Suprapubic skin (tissue), 4 donors: ENCODE data around the gene ARSG. TPM values are rescaled to one million over a fixed set of nuclear protein-coding genes. Genes with fewer than 3 reads are reported as not detected.

ENCODE experiments used
- DNase-seq, 2 donors: peaks; one replicate each; pipeline ENCODE4 v3.0.0-alpha.2; 2019; ENCODE audit warnings: low spot score in 2 of 2
- H3K27ac ChIP-seq: fragments of 200-600 bp; sonication (generic); one replicate; pipeline ENCODE4 v1.5.1; 2019
- H3K27me3 ChIP-seq: fragments of 200-600 bp; sonication (generic); one replicate; pipeline ENCODE4 v1.5.1; 2019
- H3K36me3 ChIP-seq: fragments of 200-600 bp; sonication (generic); one replicate; pipeline ENCODE4 v1.5.1; 2019
- H3K4me1 ChIP-seq: fragments of 200-600 bp; sonication (generic); one replicate; pipeline ENCODE4 v1.5.1; 2019
- H3K4me3 ChIP-seq: fragments of 200-600 bp; sonication (generic); one replicate; pipeline ENCODE4 v1.5.1; 2019; ENCODE audit warnings: mild to moderate bottlenecking
- H3K9me3 ChIP-seq: fragments of 200-600 bp; sonication (generic); one replicate; pipeline ENCODE4 v1.5.1; 2019
- CTCF ChIP-seq, 2 donors: fragments of 200-600 bp in 1 of 2; fragments of 450-650 bp in 1 of 2; sonication (generic) in 1 of 2; IDR thresholded peaks; one replicate each; pipeline ENCODE4 v1.5.1; 2016 to 2019; ENCODE audit warnings: antibody characterized with exemption in 2 of 2, mild to moderate bottlenecking in 1 of 2, moderate library complexity in 1 of 2
- EP300 ChIP-seq: sonication (generic); formaldehyde crosslinking; IDR thresholded peaks from one replicate; pipeline ENCODE4 v1.6.1; 2017; ENCODE audit warnings: antibody characterized with exemption
- POLR2A ChIP-seq, 2 donors: fragments of 450-650 bp; IDR thresholded peaks; one replicate each; pipeline ENCODE4 v1.6.1; 2017; ENCODE audit warnings: antibody characterized with exemption in 2 of 2, mild to moderate bottlenecking in 2 of 2, moderate library complexity in 2 of 2
- POLR2AphosphoS5 ChIP-seq, 3 donors: sonication (generic); formaldehyde crosslinking; IDR thresholded peaks; one replicate each; pipeline ENCODE4 v1.6.1; 2017; ENCODE audit warnings: antibody characterized with exemption in 3 of 3
- WGBS: methylation state at CpG from one replicate; pipeline ENCODE4 v1.1.5; 2018; 5-methylcytosine and 5-hydroxymethylcytosine counted together
- total RNA-seq, 4 donors: library from RNA; depleted of rRNA; stranded (reverse); fragments of >200 nt; gene quantifications; one replicate each; pipeline ENCODE4 v1.1.0, GENCODE V29; 2016

Gene ARSG
- total RNA-seq, 4 donors from 2014 or later, result 7.7 to 12.7 (median 10.7) TPM

DNA sequence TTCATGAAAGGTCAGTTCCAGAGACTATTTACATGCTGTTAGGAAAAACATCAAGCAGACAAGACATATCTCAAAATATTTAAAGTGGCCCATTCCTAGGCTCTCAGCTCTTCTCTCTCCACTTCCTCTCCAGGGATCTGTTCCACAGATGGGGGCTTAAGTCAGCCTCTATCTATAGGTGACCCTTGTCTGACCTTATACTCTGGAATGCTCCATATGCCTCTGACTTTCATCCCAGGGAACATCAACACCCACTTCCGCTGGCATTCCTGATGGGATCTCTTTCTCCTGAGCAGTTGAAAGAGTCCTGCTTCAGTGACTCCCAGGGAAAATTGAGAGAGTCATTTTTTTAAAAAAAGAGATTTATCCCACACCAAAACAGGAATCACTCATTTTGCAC lies 177.5 kb downstream of the ARSG start:
- H3K4me1 ChIP-seq, result peaks cover 5% of the 10 kb centered on the region
- H3K27ac ChIP-seq, result no peak overlapping the region
- no peaks in the 10 kb centered on the region for H3K36me3 ChIP-seq
- TF ChIP-seq EP300 (no peak), CTCF (IDR thresholded peaks at IDR 0.05) (no peak), POLR2A (IDR thresholded peaks at IDR 0.05) (no peak), POLR2AphosphoS5 (IDR thresholded peaks at IDR 0.05) (no peak)
- H3K4me3 ChIP-seq, result no peak overlapping the region
- WGBS, result 87% methylated on average over 1 of the region's 1 CpG
- no peaks in the 10 kb centered on the region for H3K27me3 ChIP-seq
- no peak for DNase-seq
- H3K9me3 ChIP-seq, result no peaks in the 10 kb centered on the region

Other genes with a start within 250 kb of the ARSG start
- 10 to 100 TPM; 35.8 to 47.1 (median 41.5) TPM for gene AMZ2, start 43.5 kb upstream of the ARSG start, total RNA-seq
- 1 to 10 TPM; 2.7 to 10.0 (median 5.1) TPM for gene SLC16A6, start 368 bp upstream of the ARSG start, total RNA-seq
- 10 to 100 TPM; 19.3 to 35.1 (median 27.8) TPM for gene WIPI1, start 166.0 kb downstream of the ARSG start, total RNA-seq
- gene PRKAR1A, start 220.9 kb downstream of the ARSG start, total RNA-seq, result 100 to 1,000 TPM; 245 to 286 (median 264) TPM